Mesenchymal stem cell (in vitro differentiated cells and primary cell): ENCODE data around the gene RUBCN.

Experiments
- DNase-seq: peaks from one replicate; pipeline ENCODE4 v3.0.0-alpha.2; 2013
- H2AFZ ChIP-seq: one replicate; pipeline ENCODE4 v1.6.1; 2013; ENCODE audit warnings: low read depth, mild to moderate bottlenecking, control low read depth, inconsistent platforms, low read length, moderate library complexity
- H2AK5ac ChIP-seq: 2 replicates; pipeline ENCODE4 v1.6.1; 2013; ENCODE audit warnings: low read length, moderate library complexity, mild to moderate bottlenecking, inconsistent platforms; ENCODE audit not compliant: severe bottlenecking
- H2BK120ac ChIP-seq: one replicate; pipeline ENCODE4 v1.6.1; 2013; ENCODE audit warnings: low read depth, mild to moderate bottlenecking, inconsistent platforms, low read length, moderate library complexity
- H2BK12ac ChIP-seq, 2 experiments: one replicate each; pipeline ENCODE4 v1.6.1; 2013; ENCODE audit warnings: inconsistent platforms in 2 of 2, low read length in 2 of 2, mild to moderate bottlenecking in 2 of 2, moderate library complexity in 2 of 2, control low read depth in 1 of 2
- H2BK15ac ChIP-seq: one replicate; pipeline ENCODE4 v1.6.1; 2013; ENCODE audit warnings: mild to moderate bottlenecking, low read depth, inconsistent platforms; ENCODE audit not compliant: poor library complexity, severe bottlenecking
- H2BK5ac ChIP-seq: 2 replicates; pipeline ENCODE4 v1.6.1; 2013; ENCODE audit warnings: low read depth, mild to moderate bottlenecking, low read length, control low read depth, inconsistent platforms; ENCODE audit not compliant: poor library complexity, severe bottlenecking
- H3K14ac ChIP-seq, 2 experiments: one replicate each; pipeline ENCODE4 v1.6.1; 2013; ENCODE audit warnings: inconsistent platforms in 2 of 2, low read length in 2 of 2, control low read depth in 1 of 2, mild to moderate bottlenecking in 1 of 2, moderate library complexity in 1 of 2
- H3K18ac ChIP-seq, 2 experiments: one replicate each; pipeline ENCODE4 v1.6.1; 2013; ENCODE audit warnings: inconsistent platforms in 2 of 2, low read length in 2 of 2, control low read depth in 1 of 2, low read depth in 1 of 2, mild to moderate bottlenecking in 1 of 2
- H3K23ac ChIP-seq, 2 experiments: one replicate each; pipeline ENCODE4 v1.6.1; 2013; ENCODE audit warnings: inconsistent platforms in 2 of 2, low read length in 2 of 2, mild to moderate bottlenecking in 2 of 2, moderate library complexity in 2 of 2, control low read depth in 1 of 2
- H3K27ac ChIP-seq: 2 replicates; pipeline ENCODE4 v1.5.1; 2013; ENCODE audit warnings: mild to moderate bottlenecking, moderate library complexity, low read length, control low read depth, inconsistent platforms; ENCODE audit not compliant: poor library complexity, severe bottlenecking
- H3K27me3 ChIP-seq, 2 experiments: 2 replicates each; pipeline versions ENCODE4 v1.6.1 to v1.7.0; 2013; ENCODE audit warnings: low read length in 2 of 2, mild to moderate bottlenecking in 2 of 2, moderate library complexity in 2 of 2, control low read depth in 1 of 2, inconsistent platforms in 1 of 2; ENCODE audit not compliant: control insufficient read depth in 1 of 2, insufficient read depth in 1 of 2
- H3K36me3 ChIP-seq, 2 experiments: 2 replicates each; pipeline versions ENCODE4 v1.6.1 to v1.7.0; 2013; ENCODE audit warnings: low read length in 2 of 2, control low read depth in 1 of 2, inconsistent platforms in 1 of 2, low read depth in 1 of 2, mild to moderate bottlenecking in 1 of 2; ENCODE audit not compliant: insufficient read depth in 2 of 2, control insufficient read depth in 1 of 2
- H3K4ac ChIP-seq, 2 experiments: one replicate each; pipeline ENCODE4 v1.6.1; 2013; ENCODE audit warnings: inconsistent platforms in 2 of 2, low read length in 2 of 2, mild to moderate bottlenecking in 2 of 2, moderate library complexity in 2 of 2, control low read depth in 1 of 2, low read depth in 1 of 2
- H3K4me1 ChIP-seq: 2 replicates; pipeline ENCODE4 v1.6.1; 2013; ENCODE audit warnings: low read depth, low read length, control low read depth; ENCODE audit not compliant: control insufficient read depth, insufficient read depth
- H3K4me2 ChIP-seq: 2 replicates; pipeline ENCODE4 v1.6.1; 2013; ENCODE audit warnings: low read length, mild to moderate bottlenecking, inconsistent platforms; ENCODE audit not compliant: poor library complexity, severe bottlenecking
- H3K4me3 ChIP-seq, 2 experiments: 2 replicates each; pipeline versions ENCODE4 v1.5.1 to v1.7.0; 2013; ENCODE audit warnings: low read length in 2 of 2, mild to moderate bottlenecking in 2 of 2, control low read depth in 1 of 2, low read depth in 1 of 2; ENCODE audit not compliant: insufficient read depth in 1 of 2
- H3K79me1 ChIP-seq: replicated peaks from 2 replicates; pipeline ENCODE4 v1.6.1; 2013; ENCODE audit warnings: mild to moderate bottlenecking, control low read depth, low read length, inconsistent platforms; ENCODE audit not compliant: poor library complexity, severe bottlenecking
- H3K9ac ChIP-seq: 2 replicates; pipeline ENCODE4 v1.7.0; 2013; ENCODE audit warnings: mild to moderate bottlenecking, low read length, moderate library complexity
- H3K9me3 ChIP-seq: 2 replicates; pipeline ENCODE4 v1.7.0; 2013; ENCODE audit warnings: mild to moderate bottlenecking, low read length; ENCODE audit not compliant: control insufficient read depth
- H4K8ac ChIP-seq: one replicate; pipeline ENCODE4 v1.6.1; 2013; ENCODE audit warnings: inconsistent platforms, mild to moderate bottlenecking, low read length, moderate library complexity
- H4K91ac ChIP-seq: one replicate; pipeline ENCODE4 v1.6.1; 2013; ENCODE audit warnings: mild to moderate bottlenecking, low read length, inconsistent platforms
- WGBS: methylation state at CpG from one replicate; pipeline ENCODE4 v1.1.7; 2013; ENCODE audit warnings: mixed read lengths; 5-methylcytosine and 5-hydroxymethylcytosine counted together

The RUBCN gene

DNA sequence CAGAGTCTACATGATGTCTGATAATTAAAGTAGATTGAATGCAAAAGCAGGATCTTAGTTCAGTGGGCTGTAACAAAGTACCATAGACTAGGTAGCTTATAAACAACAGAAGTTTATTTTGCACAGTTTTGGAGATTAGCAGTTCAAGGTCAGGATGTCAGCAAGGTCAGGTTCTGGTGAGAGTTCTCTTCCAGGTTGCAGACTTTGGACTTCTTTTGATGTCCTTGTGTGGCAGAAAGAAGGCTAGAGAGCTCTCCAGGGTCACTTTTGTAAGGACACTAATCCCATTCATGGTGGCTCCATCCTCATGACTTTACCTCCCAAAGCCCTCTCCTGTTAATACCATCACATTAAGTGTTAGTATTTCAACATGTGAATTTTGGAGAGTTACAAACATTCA, 25.1 kb upstream of the RUBCN start:
- H2AFZ ChIP-seq = no peak overlapping the region
- DNase-seq = no peak
- H3K23ac ChIP-seq = no peak overlapping the region
- no peaks in the 10 kb centered on the region for H3K4me1 ChIP-seq
- H3K18ac ChIP-seq = no peak overlapping the region
- no peak overlapping the region for H3K14ac ChIP-seq
- H2BK12ac ChIP-seq = no peak overlapping the region
- H2AK5ac ChIP-seq = no peak overlapping the region
- H4K8ac ChIP-seq = no peak overlapping the region
- H3K36me3 ChIP-seq = peaks cover 23 to 78% of the 10 kb centered on the region in 2 experiments
- no peak overlapping the region for H3K4me2 ChIP-seq
- no peak overlapping the region for H3K9ac ChIP-seq
- H3K79me1 ChIP-seq = peaks cover 19% of the 10 kb centered on the region
- H3K27ac ChIP-seq = no peak overlapping the region
- H2BK120ac ChIP-seq = no peak overlapping the region
- no peaks in the 10 kb centered on the region for H3K9me3 ChIP-seq
- H2BK15ac ChIP-seq = no peak overlapping the region
- H3K4me3 ChIP-seq = no peak overlapping the region
- H3K4ac ChIP-seq = no peak overlapping the region
- no peaks in the 10 kb centered on the region for H3K27me3 ChIP-seq
- H4K91ac ChIP-seq = no peak overlapping the region
- no peak overlapping the region for H2BK5ac ChIP-seq

GRCh38 chr3:197758512-197758911, 21.8 kb upstream of the RUBCN start:
- no peak overlapping the region for H2BK12ac ChIP-seq
- H3K23ac ChIP-seq = no peak overlapping the region
- H3K9ac ChIP-seq = no peak overlapping the region
- no peak overlapping the region for H2AFZ ChIP-seq
- H3K18ac ChIP-seq = no peak overlapping the region
- no peak overlapping the region for H2BK15ac ChIP-seq
- no peak for DNase-seq
- H3K27ac ChIP-seq = no peak overlapping the region
- H3K79me1 ChIP-seq = peaks cover 10% of the 10 kb centered on the region
- 98% methylated on average over 4 of the region's 4 CpGs for WGBS
- no peak overlapping the region for H3K14ac ChIP-seq
- no peaks in the 10 kb centered on the region for H3K27me3 ChIP-seq
- H3K4me3 ChIP-seq = no peak overlapping the region
- no peak overlapping the region for H4K91ac ChIP-seq
- peaks cover 12 to 57% of the 10 kb centered on the region in 2 experiments for H3K36me3 ChIP-seq
- H2BK5ac ChIP-seq = no peak overlapping the region
- H3K4ac ChIP-seq = no peak overlapping the region
- no peak overlapping the region for H2BK120ac ChIP-seq
- no peak overlapping the region for H3K4me2 ChIP-seq
- no peak overlapping the region for H4K8ac ChIP-seq
- H3K9me3 ChIP-seq = no peaks in the 10 kb centered on the region
- H3K4me1 ChIP-seq = peaks cover 2% of the 10 kb centered on the region
- H2AK5ac ChIP-seq = no peak overlapping the region

GRCh38 chr3:197756704-197757103, 20.0 kb upstream of the RUBCN start:
- no peak overlapping the region for H3K23ac ChIP-seq
- H3K36me3 ChIP-seq = peaks cover 0 to 47% of the 10 kb centered on the region in 2 experiments
- DNase-seq = no peak
- no peak overlapping the region for H4K91ac ChIP-seq
- H2BK120ac ChIP-seq = no peak overlapping the region
- no peak overlapping the region for H2BK5ac ChIP-seq
- no peak overlapping the region for H3K4me2 ChIP-seq
- peaks cover 6% of the 10 kb centered on the region for H3K4me1 ChIP-seq
- no peaks in the 10 kb centered on the region for H3K27me3 ChIP-seq
- no peak overlapping the region for H2BK15ac ChIP-seq
- no peak overlapping the region for H2AFZ ChIP-seq
- WGBS = no CpG with 5 or more reads among the region's 3 CpGs
- H3K4me3 ChIP-seq = peak overlapping the region in 1 of 2 experiments; percentile 66
- no peak overlapping the region for H3K18ac ChIP-seq
- H3K4ac ChIP-seq = no peak overlapping the region
- no peak overlapping the region for H4K8ac ChIP-seq
- H2AK5ac ChIP-seq = no peak overlapping the region
- H2BK12ac ChIP-seq = no peak overlapping the region
- no peak overlapping the region for H3K14ac ChIP-seq
- H3K9ac ChIP-seq = peak overlapping the region; percentile 33
- no peak overlapping the region for H3K27ac ChIP-seq
- H3K79me1 ChIP-seq = peaks cover 8% of the 10 kb centered on the region
- no peaks in the 10 kb centered on the region for H3K9me3 ChIP-seq

GRCh38 chr3:197753263-197753662, 16.6 kb upstream of the RUBCN start:
- H3K4ac ChIP-seq = no peak overlapping the region
- H3K4me3 ChIP-seq = no peak overlapping the region
- H4K8ac ChIP-seq = no peak overlapping the region
- peaks cover 2% of the 10 kb centered on the region for H3K79me1 ChIP-seq
- H2AFZ ChIP-seq = no peak overlapping the region
- H3K27ac ChIP-seq = no peak overlapping the region
- H3K27me3 ChIP-seq = no peaks in the 10 kb centered on the region
- no peak overlapping the region for H2AK5ac ChIP-seq
- no peak overlapping the region for H2BK12ac ChIP-seq
- no peak overlapping the region for H2BK120ac ChIP-seq
- H2BK5ac ChIP-seq = no peak overlapping the region
- peak overlapping the region; percentile 25 for H3K9ac ChIP-seq
- no peaks in the 10 kb centered on the region for H3K9me3 ChIP-seq
- H3K4me2 ChIP-seq = no peak overlapping the region
- DNase-seq = peak; percentile 35
- peaks cover 0 to 13% of the 10 kb centered on the region in 2 experiments for H3K36me3 ChIP-seq
- WGBS = 100% methylated on average over 1 of the region's 3 CpGs
- H4K91ac ChIP-seq = no peak overlapping the region
- H3K18ac ChIP-seq = no peak overlapping the region
- H3K23ac ChIP-seq = no peak overlapping the region
- no peak overlapping the region for H2BK15ac ChIP-seq
- no peak overlapping the region for H3K14ac ChIP-seq
- peaks cover 10% of the 10 kb centered on the region for H3K4me1 ChIP-seq
